Activated CD4-positive, alpha-beta T cell treated with anti-CD3 and anti-CD28 coated beads, Interleukin-2, amount 50 U/mL, for 24 hours (primary cell): ENCODE data around the gene CASQ1.
A peak's percentile ranks its signal among the peaks of the same experiment; 100 is the strongest.

ENCODE experiments used
- DNase-seq, 2 donors: peaks; one replicate each; pipeline ENCODE4 v3.0.0-alpha.2; 2020; ENCODE audit warnings: low read depth in 1 of 2, low spot score in 1 of 2

Gene CASQ1

DNA sequence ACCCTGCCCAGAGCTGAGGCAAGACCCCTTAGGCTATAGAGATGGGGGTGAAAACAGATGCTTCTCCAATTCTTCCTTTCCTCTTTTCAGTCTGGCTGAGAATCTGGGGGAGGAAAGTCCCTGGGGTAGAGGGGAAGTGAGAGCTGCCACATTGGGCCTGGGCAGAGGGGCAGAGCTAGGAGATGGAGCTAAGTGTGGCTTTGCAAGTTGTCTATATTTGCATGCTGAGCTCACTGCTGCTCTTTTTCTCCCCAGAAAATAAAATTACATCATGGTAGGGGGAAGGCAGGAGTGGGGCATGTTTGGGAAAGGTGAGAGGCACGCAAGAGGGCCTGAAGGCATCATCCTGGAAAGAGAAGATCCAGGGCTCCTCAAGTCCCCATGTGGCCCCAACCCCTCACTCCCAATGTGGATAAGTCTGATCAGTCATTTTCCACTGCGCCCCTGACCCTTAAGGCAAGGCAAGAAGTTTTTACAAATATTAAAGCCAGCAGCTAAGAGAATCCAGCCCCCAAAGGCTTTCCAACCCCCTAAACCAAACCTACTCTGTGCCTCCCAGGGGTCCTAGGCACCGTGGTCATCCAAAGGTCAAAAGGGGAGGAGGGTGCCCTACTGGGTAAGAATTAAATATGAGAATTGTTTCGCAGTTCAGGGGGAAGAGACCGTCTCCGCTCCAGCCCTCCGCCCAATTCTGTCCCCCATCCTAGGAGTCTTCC is 14.3 kb downstream of the CASQ1 start:
- no peak for DNase-seq

GRCh38 chr1:160205242-160206035 is 15.1 kb downstream of the CASQ1 start, which contains the start of gene PEA15:
PEA15 (plus strand) TSS chr1:160205384; CDS start chr1:160211545, 6,161 bp downstream.
- DNase-seq, result peak; percentile 40 to 63

- no peak for DNase-seq
Measured at GRCh38 chr1:160206036-160206389, 15.6 kb downstream of the CASQ1 start.

DNA sequence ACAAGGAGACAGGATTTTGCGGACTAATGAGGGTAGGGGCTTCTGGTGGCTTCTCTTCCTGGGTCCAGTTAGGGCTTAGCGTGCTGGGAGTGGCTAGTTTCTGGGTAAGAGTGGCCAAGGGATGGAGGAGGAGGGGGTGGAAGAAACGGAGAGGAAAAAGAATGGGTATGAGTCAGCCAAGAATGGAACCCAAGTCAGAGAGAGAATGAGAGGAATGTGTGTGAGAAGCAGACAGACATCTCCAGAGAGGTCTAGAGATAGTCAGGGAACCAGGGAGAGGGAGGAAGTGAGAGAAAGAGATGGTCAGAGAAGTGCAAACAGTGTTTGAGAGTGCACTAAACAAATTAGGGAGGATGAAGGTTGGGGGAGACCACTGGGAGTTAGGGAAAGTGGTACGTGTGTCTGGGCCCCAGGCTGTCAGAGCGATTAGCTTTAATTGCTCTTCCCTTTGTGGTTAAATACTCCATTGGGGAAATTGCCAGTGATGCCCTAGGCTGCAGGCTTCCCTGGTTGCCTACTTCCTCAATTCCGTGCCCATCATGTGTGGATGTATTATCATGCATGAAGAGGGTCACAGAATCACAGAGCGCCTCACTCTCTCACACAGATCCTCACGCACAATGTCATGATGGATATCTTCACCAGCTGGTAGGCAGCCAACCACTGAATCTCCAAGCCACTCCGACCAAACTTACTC is 16.2 kb downstream of the CASQ1 start:
- DNase-seq, result no peak

GRCh38 chr1:160207118-160207650 is 16.8 kb downstream of the CASQ1 start:
- no peak for DNase-seq

GRCh38 chr1:160207771-160208556 is 17.6 kb downstream of the CASQ1 start:
- no peak for DNase-seq

GRCh38 chr1:160208557-160209320 is 18.4 kb downstream of the CASQ1 start:
- DNase-seq, result no peak

DNA sequence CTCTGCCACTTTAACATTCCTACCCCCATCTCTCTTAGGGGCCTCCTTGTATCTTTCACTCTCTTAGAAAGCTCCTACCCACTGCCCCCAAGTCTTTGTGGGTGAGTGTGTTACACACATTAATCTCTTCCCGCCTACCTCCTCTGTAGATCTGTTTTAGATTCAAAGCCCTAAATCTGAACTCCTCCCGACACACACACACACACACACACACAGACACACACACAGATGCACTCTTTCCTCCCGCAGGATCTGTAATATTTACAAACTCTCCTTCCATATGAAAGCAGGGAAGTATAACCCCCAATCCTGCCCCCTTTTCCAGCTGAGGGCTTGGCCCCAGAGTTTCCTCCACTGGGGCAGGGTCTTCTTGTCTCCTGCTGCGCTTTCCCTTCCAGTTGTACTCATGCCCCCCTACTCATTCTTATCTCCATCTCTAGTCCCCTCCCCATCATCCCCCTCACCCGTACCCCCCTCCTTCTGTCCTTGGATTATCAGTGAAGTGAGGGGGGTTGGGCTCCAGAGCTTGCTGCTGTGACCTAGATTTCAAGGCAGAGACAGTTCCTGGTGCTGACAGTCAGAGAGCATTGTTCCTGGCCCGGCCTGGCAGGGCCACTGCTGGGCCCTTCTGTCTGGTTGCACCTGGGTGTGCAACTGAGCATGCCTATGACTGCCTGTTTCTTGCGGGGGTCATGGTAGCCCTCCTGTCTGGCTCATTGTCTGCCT is 19.1 kb downstream of the CASQ1 start:
- no peak for DNase-seq

DNA sequence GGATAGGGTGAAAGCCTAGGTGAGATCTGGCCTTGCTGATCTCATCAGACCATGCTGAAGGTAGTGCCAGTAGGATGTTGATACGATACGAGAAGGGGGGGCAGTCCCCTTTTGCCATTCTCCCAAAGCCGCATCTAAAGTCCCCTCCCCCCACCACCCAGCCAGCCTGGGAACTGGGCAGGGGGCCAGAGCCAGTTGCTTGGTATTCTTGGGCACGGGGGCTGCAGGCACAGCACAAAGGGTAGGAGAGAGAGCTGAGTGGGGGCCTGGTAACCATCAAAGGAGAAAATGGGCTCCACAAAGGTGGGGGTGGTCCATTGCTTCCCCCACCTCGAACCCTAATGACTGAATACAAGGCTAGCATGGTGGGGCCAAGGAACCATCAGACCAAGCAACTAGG is 20.2 kb downstream of the CASQ1 start:
- DNase-seq, result no peak

DNA sequence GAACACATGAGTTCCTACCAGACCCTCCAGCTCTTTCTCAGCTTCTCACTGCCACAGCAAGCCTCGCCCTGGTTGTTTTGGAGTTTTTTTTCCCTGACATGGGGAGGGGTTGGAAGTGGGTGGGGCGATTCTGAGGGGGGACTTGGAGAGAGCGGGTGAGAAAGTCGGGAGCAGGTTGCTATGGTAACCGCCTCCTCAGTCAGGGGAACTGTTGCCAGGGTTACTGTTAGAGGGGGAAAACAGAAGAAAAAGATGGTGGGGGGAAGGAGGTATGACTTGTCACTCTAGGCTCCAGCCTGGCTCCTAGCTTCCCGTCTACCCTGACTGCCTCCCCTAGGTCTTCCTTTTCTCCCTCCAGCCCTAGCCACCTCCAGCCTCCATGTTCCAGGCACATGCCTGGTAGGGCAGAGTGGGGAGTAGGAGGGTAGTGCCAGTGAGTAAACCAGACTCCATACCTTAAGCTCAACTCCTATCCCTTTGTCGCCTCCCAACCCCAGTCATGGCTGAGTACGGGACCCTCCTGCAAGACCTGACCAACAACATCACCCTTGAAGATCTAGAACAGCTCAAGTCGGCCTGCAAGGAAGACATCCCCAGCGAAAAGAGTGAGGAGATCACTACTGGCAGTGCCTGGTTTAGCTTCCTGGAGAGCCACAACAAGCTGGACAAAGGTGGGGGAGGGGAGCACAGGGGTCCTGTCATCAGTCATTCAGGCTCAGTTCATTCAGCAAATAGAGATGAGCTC is 20.8 kb downstream of the CASQ1 start:
- no peak for DNase-seq

- no peak for DNase-seq
Measured at GRCh38 chr1:160214481-160215140, 24.2 kb downstream of the CASQ1 start.

DNA sequence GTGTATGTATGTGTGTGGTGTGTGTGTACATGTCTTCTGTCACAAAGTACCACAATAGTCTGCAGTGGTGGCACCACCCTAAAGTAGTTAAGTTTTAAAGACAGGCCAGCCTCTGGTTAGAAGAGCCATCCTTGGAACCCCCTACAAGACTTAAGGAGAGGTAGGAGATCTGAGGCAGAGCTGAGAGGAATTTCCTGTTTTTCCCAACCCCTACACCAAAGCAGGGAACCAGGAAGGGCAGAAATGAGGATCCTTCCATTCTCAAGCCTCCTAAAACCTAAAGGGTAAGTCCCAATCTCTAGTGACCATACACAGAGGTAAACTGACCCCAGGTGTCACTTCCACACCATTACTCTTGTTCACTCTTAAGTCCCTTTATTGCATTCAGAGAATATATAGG is 25.9 kb downstream of the CASQ1 start:
- no peak for DNase-seq

GRCh38 chr1:160217481-160218051 is 27.2 kb downstream of the CASQ1 start:
- DNase-seq, result no peak

- DNase-seq, result no peak
Measured at GRCh38 chr1:160219062-160219929, 28.9 kb downstream of the CASQ1 start.

DNA sequence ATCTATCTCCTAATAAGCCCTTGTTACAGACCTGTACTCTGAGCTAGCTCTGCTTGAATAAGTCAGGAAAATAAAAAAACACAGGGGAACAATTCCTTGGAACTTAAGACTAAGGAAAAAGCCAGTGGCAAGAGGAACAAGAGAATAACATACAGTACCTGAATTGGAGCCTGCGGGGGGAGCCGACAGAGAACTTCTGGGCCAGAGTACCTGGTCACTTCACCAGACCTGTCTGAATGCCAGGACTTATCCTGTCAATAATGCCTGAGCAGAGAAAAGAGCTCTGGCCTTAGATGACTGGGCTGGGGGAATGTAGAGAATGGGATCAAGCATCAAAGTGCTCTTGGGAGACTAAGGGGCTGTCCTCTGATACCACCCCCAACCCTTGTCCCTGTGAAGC is 29.9 kb downstream of the CASQ1 start:
- no peak for DNase-seq

DNA sequence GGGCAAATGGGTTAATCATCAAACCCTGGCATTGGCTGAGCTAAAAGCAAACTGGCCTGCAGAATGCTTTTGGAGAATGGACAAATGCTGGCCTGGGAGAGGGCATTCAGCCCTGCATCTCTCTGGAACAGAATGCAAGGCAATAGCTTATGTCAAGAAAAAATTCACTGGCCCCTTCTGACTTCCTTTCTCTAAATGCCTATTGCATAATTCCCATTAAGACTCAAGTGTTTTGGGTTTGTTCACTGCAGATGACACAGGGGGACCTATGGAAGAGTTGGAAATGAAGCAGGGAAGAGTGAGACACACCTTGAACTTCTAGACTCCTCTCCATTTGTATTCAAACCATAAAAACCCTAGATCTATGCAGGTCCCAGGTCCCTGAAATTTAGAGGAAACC is 30.7 kb downstream of the CASQ1 start:
- DNase-seq, result no peak

GRCh38 chr1:160222546-160222945 is 32.2 kb downstream of the CASQ1 start:
- no peak for DNase-seq
